GM12878 (cell line): ENCODE measurements around the gene GPR78. TPM values are rescaled to one million over a fixed set of nuclear protein-coding genes. Genes with fewer than 3 reads are reported as not detected.

Experiments used
- ATF3 ChIP-seq: IDR thresholded peaks from 2 replicates; pipeline ENCODE4 v1.6.1; 2011; ENCODE audit warnings: low read depth, mild to moderate bottlenecking, low read length, moderate library complexity, borderline replicate concordance; ENCODE audit errors: extremely low read depth
- BCL11A ChIP-seq: IDR thresholded peaks from 2 replicates; pipeline ENCODE4 v1.6.1; 2011; ENCODE audit warnings: low read depth, low read length
- BHLHE40 ChIP-seq, 2 experiments: fragments of 450-650 bp in 1 of 2; IDR thresholded peaks; 2 replicates each; pipeline ENCODE4 v1.6.1; 2011 to 2017; ENCODE audit warnings: low read depth in 2 of 2, borderline replicate concordance in 1 of 2, improper control_type of control experiment in 1 of 2, low read length in 1 of 2, mild to moderate bottlenecking in 1 of 2
- E2F4 ChIP-seq: IDR thresholded peaks from 2 replicates; pipeline ENCODE4 v1.6.1; 2012; ENCODE audit warnings: low read depth, low read length, improper control_type of control experiment
- EP300 ChIP-seq, 2 experiments: fragments of 150-350 bp in 1 of 2; IDR thresholded peaks; 2 replicates each; pipeline ENCODE4 v1.6.1; 2011 to 2012; ENCODE audit warnings: low read depth in 2 of 2, low read length in 2 of 2, borderline replicate concordance in 1 of 2, improper control_type of control experiment in 1 of 2, inconsistent platforms in 1 of 2; ENCODE audit not compliant: control insufficient read depth in 1 of 2
- HDAC6 ChIP-seq: fragments of 200-600 bp; sonication (generic); IDR thresholded peaks from one replicate; pipeline ENCODE4 v1.8.0; 2017; ENCODE audit warnings: antibody characterized with exemption; ENCODE audit not compliant: unreplicated experiment
- HSF1 ChIP-seq: fragments of 150-350 bp; IDR thresholded peaks from 2 replicates; pipeline ENCODE4 v1.6.1; 2014; ENCODE audit warnings: mild to moderate bottlenecking, low read depth, low read length
- IRF4 ChIP-seq: IDR thresholded peaks from 2 replicates; pipeline ENCODE4 v1.6.1; 2011; ENCODE audit warnings: low read depth, low read length
- MLLT1 ChIP-seq: fragments of 450-650 bp; IDR thresholded peaks from 2 replicates; pipeline ENCODE4 v1.6.1; 2016; ENCODE audit warnings: mild to moderate bottlenecking
- POLR2A ChIP-seq: IDR thresholded peaks from 2 replicates; pipeline ENCODE4 v1.6.1; 2011; ENCODE audit warnings: low read depth, mild to moderate bottlenecking, low read length
- RELA ChIP-seq: fragments of 450-650 bp; IDR thresholded peaks from 2 replicates; pipeline ENCODE4 v1.8.0; 2014; ENCODE audit warnings: borderline replicate concordance; ENCODE audit not compliant: partially characterized antibody
- SREBF1 ChIP-seq: IDR thresholded peaks from 2 replicates; pipeline ENCODE4 v1.6.1; 2012; ENCODE audit warnings: mild to moderate bottlenecking, low read length
- SUPT20H ChIP-seq: IDR thresholded peaks from 2 replicates; pipeline ENCODE4 v1.6.1; 2011; ENCODE audit warnings: low read depth, mild to moderate bottlenecking, low read length, moderate library complexity, borderline replicate concordance; ENCODE audit not compliant: control insufficient read depth
- TCF12 ChIP-seq: IDR thresholded peaks from 2 replicates; pipeline ENCODE4 v1.6.1; 2011; ENCODE audit warnings: low read depth, mild to moderate bottlenecking, low read length
- TCF3 ChIP-seq: IDR thresholded peaks from 2 replicates; pipeline ENCODE4 v1.6.1; 2012; ENCODE audit warnings: low read depth, mild to moderate bottlenecking, low read length, borderline replicate concordance; ENCODE audit not compliant: insufficient read depth
- TCF7 ChIP-seq: IDR thresholded peaks from 2 replicates; pipeline ENCODE4 v1.6.1; 2014; ENCODE audit warnings: antibody characterized with exemption, borderline replicate concordance
- USF1 ChIP-seq: IDR thresholded peaks from 2 replicates; pipeline ENCODE4 v1.6.1; 2011; ENCODE audit warnings: borderline replicate concordance, low read depth, mild to moderate bottlenecking, moderate library complexity, mixed read lengths, low read length; ENCODE audit not compliant: insufficient read depth; ENCODE audit errors: extremely low read length
- polyA plus RNA-seq, 11 experiments: library from polyadenylated mRNA; depleted of rRNA in 4 of 11; unstranded in 6 of 11; stranded (reverse) in 5 of 11; fragments of >200 nt; fragmentation: Nextera tagmentation in 4 of 11; fragmentation: Illumina TruSeq in 1 of 11; extraction: Ambion mirVana in 4 of 11; extraction: Trizol in 1 of 11; gene quantifications; 1 replicate in 1 of 11; 2 replicates in 10 of 11; pipeline versions ENCODE4 v1.2.1 to v1.2.3, GENCODE V29; 2011 to 2016; ENCODE audit warnings: inconsistent platforms in 2 of 11, missing spikeins in 2 of 11, low read depth in 1 of 11
- total RNA-seq, 4 experiments: library from RNA; depleted of rRNA in 3 of 4; stranded (reverse); fragments of >200 nt in 3 of 4; fragmentation: Illumina TruSeq in 1 of 4; extraction: Trizol in 1 of 4; gene quantifications; 2 replicates each; pipeline versions ENCODE4 v1.2.1 to v1.2.3, GENCODE V29; 2013 to 2021

The GPR78 gene
- total and polyA plus RNA-seq, 10 of the 15 experiments (the other 5 are each of a cell fraction or from before 2014, with no cell fraction given): 0.03 TPM; not detected in 9

GRCh38 chr4:8557151-8558076, 22.8 kb upstream of the GPR78 start (continued):
- TF ChIP-seq IRF4 (no peak), MLLT1 (no peak), SUPT20H (no peak), TCF3 (no peak), BHLHE40 (IDR thresholded peaks at IDR 0.05; ENCODE audit: borderline replicate concordance in 1 of 2, low read depth in 2 of 2, low read length in 1 of 2) (no peak), SREBF1 (no peak), ATF3 (no peak), HDAC6 (no peak), HSF1 (no peak), TCF12 (no peak), POLR2A (no peak), BCL11A (no peak), E2F4 (no peak), USF1 (no peak), TCF7 (no peak), EP300 (IDR thresholded peaks at IDR 0.05; ENCODE audit: borderline replicate concordance in 1 of 2, control insufficient read depth in 1 of 2, low read depth in 2 of 2, low read length in 2 of 2) (no peak), RELA (no peak)
